Stimulated activated CD4-positive, alpha-beta T cell treated with anti-CD3 and anti-CD28 coated beads, Interleukin-1b, Interleukin-23, amount 100 ng/mL, for 24 hours (primary cell): ENCODE results near the gene PPP4R1.

Experiments
- DNase-seq, 4 experiments: peaks; one replicate each; pipeline ENCODE4 v3.0.0-alpha.2; 2020; ENCODE audit warnings: low read depth in 4 of 4, low spot score in 1 of 4

The PPP4R1 gene

GRCh38 chr18:9508446-9509025, 105.8 kb downstream of the PPP4R1 start:
- DNase-seq = no peak

- DNase-seq = no peak
Measured at GRCh38 chr18:9507565-9508088, 106.7 kb downstream of the PPP4R1 start.

GRCh38 chr18:9506046-9506792, 108.1 kb downstream of the PPP4R1 start:
- DNase-seq = no peak
